GM19193 (cell line): Measurements from ENCODE around the gene ARHGAP24.

Source experiments
- POLR2A ChIP-seq: IDR thresholded peaks from 4 replicates; pipeline ENCODE4 v1.6.1; 2011; ENCODE audit not compliant: insufficient read depth, insufficient read length; ENCODE audit errors: extremely low read depth

The ARHGAP24 gene

GRCh38 chr4:85587952-85588351 lies 113.0 kb downstream of the ARHGAP24 start:
- TF ChIP-seq POLR2A: no peak

GRCh38 chr4:85591406-85592098 lies 116.6 kb downstream of the ARHGAP24 start:
- no peak for TF ChIP-seq POLR2A

GRCh38 chr4:85595098-85595775 lies 120.3 kb downstream of the ARHGAP24 start:
- TF ChIP-seq POLR2A: no peak

- no peak for TF ChIP-seq POLR2A
Observed at GRCh38 chr4:85595796-85596559, 121.0 kb downstream of the ARHGAP24 start.

- no peak for TF ChIP-seq POLR2A
Observed at GRCh38 chr4:85598936-85599335, 124.0 kb downstream of the ARHGAP24 start.

GRCh38 chr4:85600501-85600900 lies 125.6 kb downstream of the ARHGAP24 start:
- no peak for TF ChIP-seq POLR2A

GRCh38 chr4:85603437-85604336 lies 128.7 kb downstream of the ARHGAP24 start:
- TF ChIP-seq POLR2A: no peak

- TF ChIP-seq POLR2A: no peak
Observed at GRCh38 chr4:85606505-85606904, 131.6 kb downstream of the ARHGAP24 start.

GRCh38 chr4:85607624-85608023 lies 132.7 kb downstream of the ARHGAP24 start:
- TF ChIP-seq POLR2A: no peak

GRCh38 chr4:85610450-85610849 lies 135.5 kb downstream of the ARHGAP24 start:
- TF ChIP-seq POLR2A: no peak

- TF ChIP-seq POLR2A: no peak
Observed at GRCh38 chr4:85611661-85612060, 136.7 kb downstream of the ARHGAP24 start.

GRCh38 chr4:85613901-85614300 lies 139.0 kb downstream of the ARHGAP24 start:
- no peak for TF ChIP-seq POLR2A

GRCh38 chr4:85615952-85616351 lies 141.0 kb downstream of the ARHGAP24 start:
- TF ChIP-seq POLR2A: no peak

GRCh38 chr4:85617202-85617601 lies 142.3 kb downstream of the ARHGAP24 start:
- TF ChIP-seq POLR2A: no peak

GRCh38 chr4:85632981-85633380 lies 158.0 kb downstream of the ARHGAP24 start:
- no peak for TF ChIP-seq POLR2A

- no peak for TF ChIP-seq POLR2A
Observed at GRCh38 chr4:85637778-85638177, 162.8 kb downstream of the ARHGAP24 start.

- no peak for TF ChIP-seq POLR2A
Observed at GRCh38 chr4:85639946-85640345, 165.0 kb downstream of the ARHGAP24 start.
